Thyroid gland (tissue), 4 donors: ENCODE measurements around the gene INPP4B.
"Not testable (repeated sequence)": the region's sequence is repeated elsewhere in the genome, so short reads cannot be mapped to it uniquely, and the experiment has no call there.

Experiments
- CTCF ChIP-seq, 6 experiments: fragments of 200-600 bp in 3 of 6; fragments of 450-650 bp in 3 of 6; sonication (generic) in 3 of 6; IDR thresholded peaks; one replicate each; pipeline ENCODE4 v1.5.1; 2016 to 2019; ENCODE audit warnings: antibody characterized with exemption in 6 of 6, mild to moderate bottlenecking in 2 of 6, inconsistent platforms in 1 of 6, moderate library complexity in 1 of 6
- POLR2A ChIP-seq, 2 donors: fragments of 450-650 bp; IDR thresholded peaks; one replicate each; pipeline ENCODE4 v1.6.1; 2017; ENCODE audit warnings: antibody characterized with exemption in 2 of 2, mild to moderate bottlenecking in 2 of 2, moderate library complexity in 1 of 2

- TF ChIP-seq CTCF, POLR2A (IDR thresholded peaks at IDR 0.05): not testable (repeated sequence)
Measured at GRCh38 chr4:142397364-142397991, 448.6 kb downstream of the INPP4B start.
